IPS-15b (cell line): ENCODE data around the gene HECTD4.
A peak's percentile ranks its signal among the peaks of the same experiment; 100 is the strongest.

Experiments used
- H3K27me3 ChIP-seq: one replicate; pipeline ENCODE4 v1.6.1; 2013; ENCODE audit warnings: low read length; ENCODE audit not compliant: control insufficient read depth, insufficient read depth
- H3K36me3 ChIP-seq: one replicate; pipeline ENCODE4 v1.6.1; 2013; ENCODE audit warnings: low read length; ENCODE audit not compliant: control insufficient read depth, insufficient read depth
- H3K4me1 ChIP-seq: one replicate; pipeline ENCODE4 v1.6.1; 2013; ENCODE audit warnings: mild to moderate bottlenecking, low read length; ENCODE audit not compliant: control insufficient read depth, insufficient read depth
- H3K4me3 ChIP-seq: one replicate; pipeline ENCODE4 v1.5.1; 2013; ENCODE audit warnings: low read depth, low read length
- H3K9ac ChIP-seq: one replicate; pipeline ENCODE4 v1.6.1; 2013; ENCODE audit warnings: low read depth, mild to moderate bottlenecking, low read length
- H3K9me3 ChIP-seq: one replicate; pipeline ENCODE4 v1.6.1; 2013; ENCODE audit warnings: mild to moderate bottlenecking, low read length; ENCODE audit not compliant: control insufficient read depth, insufficient read depth

Gene HECTD4

GRCh38 chr12:112381883-112382796 is at the start of gene HECTD4:
TSS of gene HECTD4 (minus strand) at chr12:112382431. CDS start at chr12:112382128, 303 bp downstream.
- Histone ChIP-seq H3K36me3 (no peaks in the 10 kb centered on the region), H3K4me3 (peak within 1 kb of the TSS; percentile 73), H3K9ac (peak within 1 kb of the TSS; percentile 60), H3K27me3 (no peaks in the 10 kb centered on the region), H3K4me1 (peaks cover 6% of the 10 kb centered on the region), H3K9me3 (no peaks in the 10 kb centered on the region)

- H3K4me3 ChIP-seq: no peak overlapping the region
- H3K36me3 ChIP-seq: no peaks in the 10 kb centered on the region
- no peaks in the 10 kb centered on the region for H3K27me3 ChIP-seq
- no peaks in the 10 kb centered on the region for H3K9me3 ChIP-seq
- no peaks in the 10 kb centered on the region for H3K4me1 ChIP-seq
- no peak overlapping the region for H3K9ac ChIP-seq
Observed at GRCh38 chr12:112431965-112432364, 49.7 kb upstream of the HECTD4 start.

GRCh38 chr12:112430929-112431328 is 48.7 kb upstream of the HECTD4 start:
- H3K9ac ChIP-seq: no peak overlapping the region
- no peaks in the 10 kb centered on the region for H3K36me3 ChIP-seq

GRCh38 chr12:112427760-112428159 is 45.5 kb upstream of the HECTD4 start:
- Histone ChIP-seq H3K9me3 (no peaks in the 10 kb centered on the region), H3K27me3 (no peaks in the 10 kb centered on the region), H3K4me1 (no peaks in the 10 kb centered on the region), H3K4me3 (no peak overlapping the region), H3K36me3 (no peaks in the 10 kb centered on the region), H3K9ac (no peak overlapping the region)

More at GRCh38 chr12:112430929-112431328, 48.7 kb upstream of the HECTD4 start:
- no peaks in the 10 kb centered on the region for H3K9me3 ChIP-seq
- H3K4me3 ChIP-seq: no peak overlapping the region
- H3K27me3 ChIP-seq: no peaks in the 10 kb centered on the region
- no peaks in the 10 kb centered on the region for H3K4me1 ChIP-seq

GRCh38 chr12:112425582-112426382 is 43.6 kb upstream of the HECTD4 start:
- H3K4me3 ChIP-seq: no peak overlapping the region
- no peak overlapping the region for H3K9ac ChIP-seq
- no peaks in the 10 kb centered on the region for H3K9me3 ChIP-seq
- no peaks in the 10 kb centered on the region for H3K4me1 ChIP-seq
- H3K36me3 ChIP-seq: no peaks in the 10 kb centered on the region
- H3K27me3 ChIP-seq: no peaks in the 10 kb centered on the region

- peaks cover 4% of the 10 kb centered on the region for H3K4me1 ChIP-seq
- no peak overlapping the region for H3K4me3 ChIP-seq
- H3K36me3 ChIP-seq: no peaks in the 10 kb centered on the region
- no peaks in the 10 kb centered on the region for H3K27me3 ChIP-seq
- no peak overlapping the region for H3K9ac ChIP-seq
- H3K9me3 ChIP-seq: no peaks in the 10 kb centered on the region
Observed at GRCh38 chr12:112424126-112424525, 41.9 kb upstream of the HECTD4 start.

- Histone ChIP-seq H3K4me3 (no peak overlapping the region), H3K9ac (no peak overlapping the region), H3K27me3 (no peaks in the 10 kb centered on the region), H3K9me3 (no peaks in the 10 kb centered on the region), H3K4me1 (peaks cover 4% of the 10 kb centered on the region), H3K36me3 (no peaks in the 10 kb centered on the region)
Observed at GRCh38 chr12:112422531-112422930, 40.3 kb upstream of the HECTD4 start.

- Histone ChIP-seq H3K4me1 (peaks cover 4% of the 10 kb centered on the region), H3K27me3 (no peaks in the 10 kb centered on the region), H3K9ac (no peak overlapping the region), H3K4me3 (no peak overlapping the region), H3K9me3 (no peaks in the 10 kb centered on the region), H3K36me3 (no peaks in the 10 kb centered on the region)
Observed at GRCh38 chr12:112421363-112421762, 39.1 kb upstream of the HECTD4 start.

- H3K9me3 ChIP-seq: no peaks in the 10 kb centered on the region
- peaks cover 4% of the 10 kb centered on the region for H3K4me1 ChIP-seq
- no peak overlapping the region for H3K9ac ChIP-seq
- H3K36me3 ChIP-seq: no peaks in the 10 kb centered on the region
- H3K4me3 ChIP-seq: no peak overlapping the region
- no peaks in the 10 kb centered on the region for H3K27me3 ChIP-seq
Observed at GRCh38 chr12:112420740-112421139, 38.5 kb upstream of the HECTD4 start.

- Histone ChIP-seq H3K4me1 (peaks cover 4% of the 10 kb centered on the region), H3K36me3 (no peaks in the 10 kb centered on the region), H3K4me3 (peak overlapping the region; percentile 78), H3K9me3 (no peaks in the 10 kb centered on the region), H3K27me3 (no peaks in the 10 kb centered on the region), H3K9ac (peak overlapping the region; percentile 76)
Observed at GRCh38 chr12:112419297-112420133, 37.3 kb upstream of the HECTD4 start.

GRCh38 chr12:112418608-112419296 is 36.5 kb upstream of the HECTD4 start, which contains the start of gene PTPN11:
TSS of gene PTPN11 (plus strand) at chr12:112418947. CDS start at chr12:112419112, 165 bp downstream.
- Histone ChIP-seq H3K9me3 (no peaks in the 10 kb centered on the region), H3K27me3 (no peaks in the 10 kb centered on the region), H3K4me1 (peaks cover 4% of the 10 kb centered on the region), H3K36me3 (no peaks in the 10 kb centered on the region), H3K9ac (peak within 1 kb of the TSS; percentile 95), H3K4me3 (peak within 1 kb of the TSS; percentile 78)
